Ascending aorta (tissue), 2 donors: Measurements from ENCODE around the gene DMC1. TPM values are rescaled to one million over a fixed set of nuclear protein-coding genes. Genes with fewer than 3 reads are reported as not detected.

Source experiments
- DNase-seq, 2 donors: peaks; one replicate each; pipeline ENCODE4 v3.0.0-alpha.2; 2019; ENCODE audit warnings: low spot score in 2 of 2
- H3K27ac ChIP-seq, 2 donors: fragments of 200-600 bp; sonication (generic); one replicate each; pipeline ENCODE4 v1.5.1; 2016 to 2017; ENCODE audit warnings: mild to moderate bottlenecking in 1 of 2
- H3K27me3 ChIP-seq: fragments of 200-600 bp; sonication (generic); one replicate; pipeline ENCODE4 v1.5.1; 2017
- H3K36me3 ChIP-seq, 2 donors: fragments of 200-600 bp; sonication (generic); one replicate each; pipeline ENCODE4 v1.5.1; 2016
- H3K4me1 ChIP-seq, 2 donors: fragments of 200-600 bp; sonication (generic); one replicate each; pipeline ENCODE4 v1.5.1; 2016 to 2017; ENCODE audit warnings: mild to moderate bottlenecking in 1 of 2
- H3K4me3 ChIP-seq, 2 donors: fragments of 200-600 bp; sonication (generic); one replicate each; pipeline ENCODE4 v1.5.1; 2016 to 2017; ENCODE audit warnings: mild to moderate bottlenecking in 1 of 2
- H3K9me3 ChIP-seq, 2 donors: fragments of 200-600 bp; sonication (generic); one replicate each; pipeline ENCODE4 v1.5.1; 2016
- intact Hi-C: fragments of 100-400 bp; cut with DNase I; formaldehyde crosslinking; loops from one replicate; pipeline ENCODE4 v1.15.1; 2023
- total RNA-seq: library from RNA; depleted of rRNA; stranded (reverse); fragments of >200 nt; gene quantifications from one replicate; pipeline ENCODE4 v1.1.0, GENCODE V29; 2016
- TF ChIP-seq, protein P1 (sequence below), 3 experiments: fragments of 200-600 bp in 2 of 3; fragments of 450-650 bp in 1 of 3; sonication (generic) in 2 of 3; IDR thresholded peaks; one replicate each; pipeline ENCODE4 v1.5.1; 2016 to 2019; ENCODE audit warnings: antibody characterized with exemption in 3 of 3, mild to moderate bottlenecking in 1 of 3, moderate library complexity in 1 of 3

The DMC1 gene
- total RNA-seq, 1 donor from 2014 or later: not detected

GRCh38 chr22:38612217-38613006 is 42.4 kb upstream of the DMC1 start:
- no peaks in the 10 kb centered on the region for H3K27me3 ChIP-seq

DNA sequence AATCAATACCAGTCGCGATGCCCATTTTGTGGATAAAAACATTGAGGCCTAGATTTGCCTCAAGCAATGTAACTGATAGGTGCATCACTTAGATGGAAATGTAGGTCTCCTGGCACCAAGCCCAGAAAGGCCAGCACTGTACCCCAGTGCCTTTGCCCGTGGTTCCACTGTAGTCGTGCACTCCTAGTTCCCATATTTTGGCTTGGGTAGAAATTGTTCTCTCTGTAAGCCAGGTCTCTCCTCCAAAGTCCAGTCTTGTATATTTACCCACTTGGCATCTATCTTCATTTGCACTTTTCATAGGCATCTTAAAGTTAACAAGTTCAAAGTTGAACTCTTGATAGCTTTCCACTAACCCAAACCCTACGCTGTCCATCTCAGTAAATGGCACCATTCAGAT is 41.6 kb upstream of the DMC1 start:
- Histone ChIP-seq H3K36me3 (no peaks in the 10 kb centered on the region), H3K9me3 (no peaks in the 10 kb centered on the region), H3K4me3 (no peak overlapping the region), H3K27ac (no peak overlapping the region), H3K27me3 (no peaks in the 10 kb centered on the region), H3K4me1 (no peaks in the 10 kb centered on the region)
- TF ChIP-seq, protein P1, sequence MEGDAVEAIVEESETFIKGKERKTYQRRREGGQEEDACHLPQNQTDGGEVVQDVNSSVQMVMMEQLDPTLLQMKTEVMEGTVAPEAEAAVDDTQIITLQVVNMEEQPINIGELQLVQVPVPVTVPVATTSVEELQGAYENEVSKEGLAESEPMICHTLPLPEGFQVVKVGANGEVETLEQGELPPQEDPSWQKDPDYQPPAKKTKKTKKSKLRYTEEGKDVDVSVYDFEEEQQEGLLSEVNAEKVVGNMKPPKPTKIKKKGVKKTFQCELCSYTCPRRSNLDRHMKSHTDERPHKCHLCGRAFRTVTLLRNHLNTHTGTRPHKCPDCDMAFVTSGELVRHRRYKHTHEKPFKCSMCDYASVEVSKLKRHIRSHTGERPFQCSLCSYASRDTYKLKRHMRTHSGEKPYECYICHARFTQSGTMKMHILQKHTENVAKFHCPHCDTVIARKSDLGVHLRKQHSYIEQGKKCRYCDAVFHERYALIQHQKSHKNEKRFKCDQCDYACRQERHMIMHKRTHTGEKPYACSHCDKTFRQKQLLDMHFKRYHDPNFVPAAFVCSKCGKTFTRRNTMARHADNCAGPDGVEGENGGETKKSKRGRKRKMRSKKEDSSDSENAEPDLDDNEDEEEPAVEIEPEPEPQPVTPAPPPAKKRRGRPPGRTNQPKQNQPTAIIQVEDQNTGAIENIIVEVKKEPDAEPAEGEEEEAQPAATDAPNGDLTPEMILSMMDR (IDR thresholded peaks at IDR 0.05): no peak
- DNase-seq: no peak
- intact Hi-C loops: no loop called here

More at GRCh38 chr22:38612217-38613006, 42.4 kb upstream of the DMC1 start:
- no peaks in the 10 kb centered on the region for H3K9me3 ChIP-seq
- intact Hi-C loops: no loop called here
- DNase-seq: no peak
- H3K4me3 ChIP-seq: no peak overlapping the region
- no peak overlapping the region for H3K27ac ChIP-seq
- TF ChIP-seq, protein P1 (IDR thresholded peaks at IDR 0.05): no peak
- H3K36me3 ChIP-seq: no peaks in the 10 kb centered on the region
- no peaks in the 10 kb centered on the region for H3K4me1 ChIP-seq

DNA sequence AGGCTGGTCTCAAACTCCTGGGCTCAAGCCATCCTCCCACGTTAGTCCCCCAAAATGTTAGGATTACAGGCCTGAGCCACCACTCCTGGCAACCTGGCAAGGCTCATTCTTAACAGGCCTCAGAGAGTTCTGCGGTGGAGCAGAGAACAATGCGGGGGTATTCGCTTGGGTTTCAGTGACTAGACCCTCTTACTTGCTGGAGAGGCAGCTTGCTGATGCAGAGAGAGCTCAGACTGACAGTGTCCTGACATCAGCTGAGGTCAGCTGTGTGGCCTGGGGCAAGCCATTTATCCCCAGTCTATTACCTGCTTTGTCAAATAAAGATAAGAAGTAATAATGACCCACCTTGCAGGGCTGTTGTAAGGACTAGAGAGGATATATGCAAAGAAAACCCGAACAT is 40.3 kb upstream of the DMC1 start:
- Histone ChIP-seq H3K27me3 (no peaks in the 10 kb centered on the region), H3K36me3 (no peaks in the 10 kb centered on the region), H3K9me3 (no peaks in the 10 kb centered on the region), H3K27ac (no peak overlapping the region), H3K4me3 (no peak overlapping the region), H3K4me1 (no peaks in the 10 kb centered on the region)
- TF ChIP-seq, protein P1 (IDR thresholded peaks at IDR 0.05): no peak
- intact Hi-C loops: no loop called here
- no peak for DNase-seq

DNA sequence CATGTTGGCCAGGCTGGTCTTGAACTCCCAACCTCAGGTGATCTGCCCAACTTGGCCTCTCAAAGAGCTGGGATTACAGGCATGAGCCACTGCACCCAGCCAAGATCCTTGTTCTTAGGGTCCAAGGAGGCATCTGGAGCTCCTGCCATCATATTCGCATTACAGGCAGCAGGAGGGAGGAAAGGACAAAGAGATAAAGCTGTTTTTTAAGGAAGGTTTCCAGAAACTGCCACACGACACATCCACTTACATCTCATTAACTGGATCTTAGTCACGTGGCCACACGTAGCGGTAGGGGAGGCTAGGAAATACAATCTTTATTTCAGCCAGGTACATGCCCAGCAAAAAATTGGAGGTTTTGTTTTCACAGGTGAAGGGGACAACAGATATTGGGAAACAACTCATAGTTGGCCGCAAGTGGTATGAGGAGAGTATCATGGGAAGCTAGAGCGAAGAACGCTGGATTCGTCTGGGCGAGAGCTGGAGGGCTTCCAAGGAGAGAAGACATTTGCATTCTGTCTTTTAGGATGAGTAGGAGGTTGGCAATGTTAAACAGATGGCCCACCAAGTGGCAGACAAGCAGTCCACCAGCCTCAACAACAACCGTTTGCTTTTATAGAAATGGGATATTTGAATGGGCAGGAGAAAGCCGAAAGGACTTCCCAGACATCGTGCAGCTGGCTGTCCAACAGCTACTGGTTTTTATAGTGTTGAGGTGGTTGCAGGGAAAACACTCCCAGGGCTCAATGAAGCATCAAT is 39.2 kb upstream of the DMC1 start:
- no peaks in the 10 kb centered on the region for H3K27me3 ChIP-seq
- TF ChIP-seq, protein P1 (IDR thresholded peaks at IDR 0.05): no peak
- H3K9me3 ChIP-seq: no peaks in the 10 kb centered on the region
- no peak overlapping the region for H3K27ac ChIP-seq
- no peaks in the 10 kb centered on the region for H3K4me1 ChIP-seq
- no peak for DNase-seq
- H3K36me3 ChIP-seq: no peaks in the 10 kb centered on the region
- H3K4me3 ChIP-seq: no peak overlapping the region
- intact Hi-C loops: no loop called here

GRCh38 chr22:38607680-38608079 is 37.7 kb upstream of the DMC1 start:
- intact Hi-C loops: no loop called here
- Histone ChIP-seq H3K27me3 (no peaks in the 10 kb centered on the region), H3K36me3 (no peaks in the 10 kb centered on the region), H3K27ac (no peak overlapping the region), H3K9me3 (no peaks in the 10 kb centered on the region), H3K4me1 (no peaks in the 10 kb centered on the region), H3K4me3 (no peak overlapping the region)
- DNase-seq: no peak
- TF ChIP-seq, protein P1 (IDR thresholded peaks at IDR 0.05): no peak
